ENCODE data around the gene GDF7. TPM values are rescaled to one million over a fixed set of nuclear protein-coding genes. Genes with fewer than 3 reads are reported as not detected.

The GDF7 gene
- total RNA-seq, 4 donors from 2014 or later, result under 0.01 to 0.42 (median 0.13) TPM

DNA sequence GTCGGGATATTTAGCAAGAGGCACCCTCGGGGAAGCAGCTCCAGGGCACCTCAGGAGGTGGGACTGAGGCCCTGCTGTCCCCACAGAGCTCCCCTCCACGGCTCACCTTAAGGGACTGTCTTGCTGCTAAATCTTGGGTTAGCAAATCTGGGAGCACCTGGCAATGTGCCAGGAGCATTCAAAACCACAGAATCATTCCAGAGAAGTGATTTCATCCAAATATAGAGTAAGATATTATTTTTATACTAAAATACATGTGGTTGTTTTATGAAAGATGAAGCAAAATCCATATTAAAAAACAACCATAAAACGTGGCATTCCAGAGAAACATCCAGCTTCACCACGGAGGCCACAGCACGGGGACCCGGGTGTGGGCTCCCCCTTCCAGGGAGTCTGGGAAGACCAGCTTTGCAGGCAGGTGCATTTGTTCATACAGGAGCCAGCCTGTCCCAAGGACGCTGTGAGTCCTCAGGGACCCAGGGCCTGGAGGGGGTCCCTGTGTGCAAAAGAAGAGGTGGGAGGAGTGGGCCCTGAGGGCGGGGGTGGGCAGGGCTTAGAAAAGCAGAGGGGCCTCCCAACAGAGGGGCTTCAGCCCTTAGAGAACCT, 32.3 kb upstream of the GDF7 start:
- no peak for TF ChIP-seq POLR2A (IDR thresholded peaks at IDR 0.05)
- TF ChIP-seq, protein P1, sequence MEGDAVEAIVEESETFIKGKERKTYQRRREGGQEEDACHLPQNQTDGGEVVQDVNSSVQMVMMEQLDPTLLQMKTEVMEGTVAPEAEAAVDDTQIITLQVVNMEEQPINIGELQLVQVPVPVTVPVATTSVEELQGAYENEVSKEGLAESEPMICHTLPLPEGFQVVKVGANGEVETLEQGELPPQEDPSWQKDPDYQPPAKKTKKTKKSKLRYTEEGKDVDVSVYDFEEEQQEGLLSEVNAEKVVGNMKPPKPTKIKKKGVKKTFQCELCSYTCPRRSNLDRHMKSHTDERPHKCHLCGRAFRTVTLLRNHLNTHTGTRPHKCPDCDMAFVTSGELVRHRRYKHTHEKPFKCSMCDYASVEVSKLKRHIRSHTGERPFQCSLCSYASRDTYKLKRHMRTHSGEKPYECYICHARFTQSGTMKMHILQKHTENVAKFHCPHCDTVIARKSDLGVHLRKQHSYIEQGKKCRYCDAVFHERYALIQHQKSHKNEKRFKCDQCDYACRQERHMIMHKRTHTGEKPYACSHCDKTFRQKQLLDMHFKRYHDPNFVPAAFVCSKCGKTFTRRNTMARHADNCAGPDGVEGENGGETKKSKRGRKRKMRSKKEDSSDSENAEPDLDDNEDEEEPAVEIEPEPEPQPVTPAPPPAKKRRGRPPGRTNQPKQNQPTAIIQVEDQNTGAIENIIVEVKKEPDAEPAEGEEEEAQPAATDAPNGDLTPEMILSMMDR (IDR thresholded peaks at IDR 0.05), result no peak
- Histone ChIP-seq H3K27ac (peak overlapping the region; percentile 82 to 96 (median 88)), H3K4me3 (replicated peaks in 1 of 3) (no peak overlapping the region), H3K9me3 (no peaks in the 10 kb centered on the region), H3K27me3 (no peaks in the 10 kb centered on the region), H3K4me1 (peaks cover 32 to 54% of the 10 kb centered on the region in 2 donors), H3K36me3 (peaks cover 0 to 4% of the 10 kb centered on the region in 2 donors)
- intact Hi-C loops (cut with DNase I), result loop anchor here (10.0 kb wide), 1 partner anchor 110 kb away; no protein-coding TSS in a partner anchor
- 62 to 63% methylated on average over 9 of the region's 9 CpGs for WGBS, 2 donors
- DNase-seq, result peak; percentile 52 to 56

DNA sequence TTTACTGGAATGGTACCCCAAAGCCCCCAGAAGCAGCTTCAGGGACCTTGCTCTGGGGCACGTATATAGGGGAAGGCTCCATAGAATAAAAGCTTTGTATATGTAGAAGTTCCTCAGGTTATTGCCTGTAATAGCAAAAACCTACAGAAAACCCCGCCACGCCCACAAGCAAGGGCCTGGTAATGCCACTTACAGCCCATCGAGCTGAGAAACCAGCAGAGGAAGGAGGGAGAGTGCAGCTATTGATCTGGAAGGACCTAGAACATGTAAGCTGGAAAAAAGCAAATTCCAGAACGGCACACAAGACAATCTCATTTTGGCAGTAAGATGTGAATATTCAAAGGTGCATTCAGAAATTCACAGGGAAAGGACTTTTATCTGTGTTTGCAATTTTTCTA, 31.8 kb upstream of the GDF7 start:
- H3K27ac ChIP-seq, result peak overlapping the region; percentile 82 to 96 (median 88)
- no peaks in the 10 kb centered on the region for H3K9me3 ChIP-seq
- H3K36me3 ChIP-seq, result peaks cover 0 to 4% of the 10 kb centered on the region in 2 donors
- intact Hi-C loops (cut with DNase I), result loop anchor here (10.0 kb wide), 1 partner anchor 110 kb away; no protein-coding TSS in a partner anchor
- peaks cover 32 to 58% of the 10 kb centered on the region in 2 donors for H3K4me1 ChIP-seq
- peak in 1 of 2 donors; percentile 11 for DNase-seq
- no peak overlapping the region for H3K4me3 ChIP-seq (replicated peaks in 1 of 3)
- 64 to 74% methylated on average over 5 of the region's 5 CpGs for WGBS, 2 donors
- H3K27me3 ChIP-seq, result no peaks in the 10 kb centered on the region
- TF ChIP-seq POLR2A (IDR thresholded peaks at IDR 0.05), result no peak
- TF ChIP-seq, protein P1 (IDR thresholded peaks at IDR 0.05), result no peak

DNA sequence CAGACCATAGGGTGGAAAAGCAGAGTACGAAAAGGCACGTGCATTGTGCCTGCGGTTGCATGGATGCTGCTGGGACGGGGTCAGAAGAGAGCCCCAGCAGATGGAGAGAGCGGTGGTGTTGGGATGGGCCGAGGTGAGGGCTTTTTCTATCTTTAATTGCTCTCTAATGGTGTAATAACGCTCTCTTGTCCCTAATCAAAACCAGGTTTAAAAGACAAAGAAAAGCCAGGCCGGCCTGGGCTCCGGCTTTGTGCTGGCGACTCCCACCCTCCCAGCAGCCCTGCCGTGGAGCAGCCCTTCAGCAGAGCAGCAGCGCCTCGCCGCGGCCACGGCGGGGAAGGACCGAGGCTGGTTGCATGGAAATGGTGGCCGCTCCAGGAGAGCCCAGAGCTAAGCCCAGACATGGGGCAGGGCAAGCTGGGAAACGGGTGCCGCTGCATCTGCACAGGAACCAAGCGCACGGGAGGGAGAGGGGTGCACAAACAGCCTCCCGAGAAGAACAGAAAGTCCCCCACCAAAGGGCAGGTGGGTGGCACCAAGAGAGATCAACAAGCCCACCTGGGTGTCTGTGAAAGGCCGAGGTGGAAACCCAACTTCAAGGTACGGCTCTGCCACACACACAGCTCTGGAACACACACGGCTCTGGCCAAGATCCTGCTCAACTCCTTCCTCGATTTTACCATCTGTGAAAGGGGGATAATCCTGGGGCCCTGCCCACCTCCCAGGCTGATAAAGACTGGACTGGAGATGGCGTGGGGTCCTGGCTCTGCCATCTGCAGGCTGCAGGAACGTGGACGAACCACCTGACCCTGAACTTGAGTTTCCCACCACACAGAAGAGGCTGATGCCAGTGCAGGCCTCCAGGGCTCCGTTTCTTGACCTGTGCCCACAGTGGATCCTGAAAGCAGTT, 31.0 kb upstream of the GDF7 start:
- Histone ChIP-seq H3K9me3 (no peaks in the 10 kb centered on the region), H3K4me1 (peaks cover 32 to 58% of the 10 kb centered on the region in 2 donors), H3K27ac (peak overlapping the region; percentile 82 to 96 (median 88)), H3K27me3 (no peaks in the 10 kb centered on the region), H3K4me3 (replicated peaks in 1 of 3) (no peak overlapping the region), H3K36me3 (peaks cover 0 to 4% of the 10 kb centered on the region in 2 donors)
- no peak for TF ChIP-seq POLR2A (IDR thresholded peaks at IDR 0.05)
- TF ChIP-seq, protein P1 (IDR thresholded peaks at IDR 0.05), result peak; percentile 89 to 98 (median 94)
- peak; percentile 85 to 92 for DNase-seq
- WGBS, 2 donors, result 38% methylated on average over 28 of the region's 32 CpGs
- intact Hi-C loops (cut with DNase I), result loop anchor here (10.0 kb wide), 1 partner anchor 111 kb away; no protein-coding TSS in a partner anchor

DNA sequence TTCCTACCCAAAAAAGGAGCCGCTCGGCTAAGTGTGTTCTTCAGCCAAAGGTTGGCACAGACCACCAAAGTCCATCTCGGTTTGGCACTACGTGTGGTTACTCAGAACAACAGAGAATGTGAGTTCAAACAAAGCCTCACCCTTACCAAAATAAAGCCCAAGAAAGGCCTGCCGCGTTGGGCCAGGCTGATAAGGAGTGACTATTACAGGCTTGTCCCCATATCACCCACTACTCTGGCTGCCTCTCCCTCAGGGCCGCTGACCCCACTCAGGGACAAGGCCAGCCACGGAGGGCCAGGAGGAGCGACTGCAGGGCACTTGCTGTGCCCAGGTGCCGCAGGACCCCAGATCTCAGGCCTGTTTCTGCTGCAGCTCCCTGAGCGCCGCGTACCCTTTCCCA, 29.8 kb upstream of the GDF7 start:
- intact Hi-C loops (cut with DNase I), result loop anchor here (10.0 kb wide), 1 partner anchor 112 kb away; no protein-coding TSS in a partner anchor
- peaks cover 4% of the 10 kb centered on the region in 2 donors for H3K36me3 ChIP-seq
- H3K27ac ChIP-seq, result peak overlapping the region in 1 of 3 donors; percentile 49
- peaks cover 32 to 58% of the 10 kb centered on the region in 2 donors for H3K4me1 ChIP-seq
- no peaks in the 10 kb centered on the region for H3K9me3 ChIP-seq
- TF ChIP-seq, protein P1 (IDR thresholded peaks at IDR 0.05), result no peak
- TF ChIP-seq POLR2A (IDR thresholded peaks at IDR 0.05), result no peak
- no peak overlapping the region for H3K4me3 ChIP-seq (replicated peaks in 1 of 3)
- no peaks in the 10 kb centered on the region for H3K27me3 ChIP-seq
- 56 to 83% methylated on average over 13 of the region's 13 CpGs for WGBS, 2 donors
- DNase-seq, result peak in 1 of 2 donors; percentile 3

All from thyroid gland (tissue), 4 donors.